ENCODE measurements around the gene OARD1.

Gene OARD1

GRCh38 chr6:41064841-41065240 is 7.3 kb downstream of the OARD1 start:
- Histone ChIP-seq H4K8ac (ENCODE audit: low read depth, low read length) (no peak overlapping the region), H3K27ac (replicated peaks; ENCODE audit: low read length) (no peak overlapping the region), H3K4me3 (ENCODE audit: low read length in 2 of 2) (no peak overlapping the region), H3K9ac (ENCODE audit: low read depth, low read length, poor library complexity) (no peak overlapping the region), H3K36me3 (replicated peaks in 1 of 2; ENCODE audit: control insufficient read depth in 2 of 2, insufficient read depth in 2 of 2, low read length in 2 of 2) (peaks cover 5 to 85% of the 10 kb centered on the region in 2 donors), H3K14ac (ENCODE audit: low read length) (no peak overlapping the region), H2BK5ac (ENCODE audit: low read length) (no peak overlapping the region), H2AFZ (ENCODE audit: low read length) (no peak overlapping the region), H3K23ac (ENCODE audit: low read depth, low read length, poor library complexity) (no peak overlapping the region), H3K4me2 (ENCODE audit: insufficient read depth, low read length, poor library complexity, severe bottlenecking) (no peak overlapping the region), H2BK120ac (ENCODE audit: low read depth, low read length) (no peak overlapping the region), H3K9me3 (replicated peaks in 1 of 2; ENCODE audit: control insufficient read depth in 2 of 2, insufficient read depth in 1 of 2, low read depth in 1 of 2, low read length in 2 of 2) (no peaks in the 10 kb centered on the region), H3K27me3 (ENCODE audit: control insufficient read depth in 3 of 3, insufficient read depth in 3 of 3, low read depth in 1 of 3, low read length in 3 of 3) (no peaks in the 10 kb centered on the region), H2BK15ac (ENCODE audit: low read length) (no peak overlapping the region), H3K18ac (ENCODE audit: low read length) (no peak overlapping the region), H4K91ac (ENCODE audit: low read depth, low read length, poor library complexity) (no peak overlapping the region), H3K79me1 (ENCODE audit: low read depth, low read length) (no peaks in the 10 kb centered on the region), H2AK5ac (ENCODE audit: low read depth, low read length) (no peak overlapping the region), H3K4me1 (ENCODE audit: control insufficient read depth in 2 of 2, insufficient read depth in 1 of 2, low read depth in 1 of 2, low read length in 2 of 2) (no peaks in the 10 kb centered on the region), H3K4ac (ENCODE audit: low read length) (no peak overlapping the region), H2BK12ac (ENCODE audit: low read length) (no peak overlapping the region)
- no peak for DNase-seq (ENCODE audit: low spot score)
- no CpG with 5 or more reads among the region's 5 CpGs for WGBS, 2 donors (ENCODE audit: extremely low coverage in 2 of 2, insufficient read length in 2 of 2, insufficient replicate concordance in 1 of 2)

GRCh38 chr6:41063884-41064285 is 8.3 kb downstream of the OARD1 start:
- no peak overlapping the region for H4K8ac ChIP-seq (ENCODE audit: low read depth, low read length)
- no peak overlapping the region for H2AK5ac ChIP-seq (ENCODE audit: low read depth, low read length)
- peaks cover 5 to 75% of the 10 kb centered on the region in 2 donors for H3K36me3 ChIP-seq (replicated peaks in 1 of 2; ENCODE audit: control insufficient read depth in 2 of 2, insufficient read depth in 2 of 2, low read length in 2 of 2)
- no peak overlapping the region for H3K23ac ChIP-seq (ENCODE audit: low read depth, low read length, poor library complexity)
- H2BK5ac ChIP-seq (ENCODE audit: low read length), result no peak overlapping the region
- WGBS, 2 donors (ENCODE audit: extremely low coverage in 2 of 2, insufficient read length in 2 of 2, insufficient replicate concordance in 1 of 2), result no CpG with 5 or more reads among the region's 2 CpGs
- H2BK12ac ChIP-seq (ENCODE audit: low read length), result no peak overlapping the region
- H3K4me3 ChIP-seq (ENCODE audit: low read length in 2 of 2), result no peak overlapping the region
- no peak overlapping the region for H2AFZ ChIP-seq (ENCODE audit: low read length)
- no peak overlapping the region for H2BK15ac ChIP-seq (ENCODE audit: low read length)
- no peak overlapping the region for H2BK120ac ChIP-seq (ENCODE audit: low read depth, low read length)
- DNase-seq (ENCODE audit: low spot score), result no peak
- peaks cover 0 to under 1% of the 10 kb centered on the region in 2 donors for H3K4me1 ChIP-seq (ENCODE audit: control insufficient read depth in 2 of 2, insufficient read depth in 1 of 2, low read depth in 1 of 2, low read length in 2 of 2)
- H3K4me2 ChIP-seq (ENCODE audit: insufficient read depth, low read length, poor library complexity, severe bottlenecking), result no peak overlapping the region
- H3K27ac ChIP-seq (replicated peaks; ENCODE audit: low read length), result no peak overlapping the region
- H3K9ac ChIP-seq (ENCODE audit: low read depth, low read length, poor library complexity), result no peak overlapping the region
- no peaks in the 10 kb centered on the region for H3K9me3 ChIP-seq (replicated peaks in 1 of 2; ENCODE audit: control insufficient read depth in 2 of 2, insufficient read depth in 1 of 2, low read depth in 1 of 2, low read length in 2 of 2)
- no peaks in the 10 kb centered on the region for H3K27me3 ChIP-seq (ENCODE audit: control insufficient read depth in 3 of 3, insufficient read depth in 3 of 3, low read depth in 1 of 3, low read length in 3 of 3)
- H3K14ac ChIP-seq (ENCODE audit: low read length), result no peak overlapping the region
- H3K18ac ChIP-seq (ENCODE audit: low read length), result no peak overlapping the region
- no peak overlapping the region for H3K4ac ChIP-seq (ENCODE audit: low read length)
- no peaks in the 10 kb centered on the region for H3K79me1 ChIP-seq (ENCODE audit: low read depth, low read length)
- H4K91ac ChIP-seq (ENCODE audit: low read depth, low read length, poor library complexity), result no peak overlapping the region

- H3K79me1 ChIP-seq (ENCODE audit: low read depth, low read length), result no peaks in the 10 kb centered on the region
- H2AK5ac ChIP-seq (ENCODE audit: low read depth, low read length), result no peak overlapping the region
Measured at GRCh38 chr6:41062056-41062455, 10.1 kb downstream of the OARD1 start.

GRCh38 chr6:41061196-41061726 is 10.9 kb downstream of the OARD1 start:
- Histone ChIP-seq H2AK5ac (ENCODE audit: low read depth, low read length) (no peak overlapping the region), H3K18ac (ENCODE audit: low read length) (no peak overlapping the region), H3K36me3 (replicated peaks in 1 of 2; ENCODE audit: control insufficient read depth in 2 of 2, insufficient read depth in 2 of 2, low read length in 2 of 2) (peaks cover 3 to 49% of the 10 kb centered on the region in 2 donors), H3K79me1 (ENCODE audit: low read depth, low read length) (no peaks in the 10 kb centered on the region), H3K27me3 (ENCODE audit: control insufficient read depth in 3 of 3, insufficient read depth in 3 of 3, low read depth in 1 of 3, low read length in 3 of 3) (no peaks in the 10 kb centered on the region), H3K4me1 (ENCODE audit: control insufficient read depth in 2 of 2, insufficient read depth in 1 of 2, low read depth in 1 of 2, low read length in 2 of 2) (peaks cover 0 to 2% of the 10 kb centered on the region in 2 donors), H3K14ac (ENCODE audit: low read length) (no peak overlapping the region), H3K4me2 (ENCODE audit: insufficient read depth, low read length, poor library complexity, severe bottlenecking) (no peak overlapping the region), H3K23ac (ENCODE audit: low read depth, low read length, poor library complexity) (no peak overlapping the region), H2BK15ac (ENCODE audit: low read length) (no peak overlapping the region), H3K9ac (ENCODE audit: low read depth, low read length, poor library complexity) (no peak overlapping the region), H3K27ac (replicated peaks; ENCODE audit: low read length) (no peak overlapping the region), H3K4ac (ENCODE audit: low read length) (no peak overlapping the region), H2AFZ (ENCODE audit: low read length) (no peak overlapping the region), H3K4me3 (ENCODE audit: low read length in 2 of 2) (peak overlapping the region in 1 of 2 donors; percentile 19), H4K8ac (ENCODE audit: low read depth, low read length) (no peak overlapping the region), H4K91ac (ENCODE audit: low read depth, low read length, poor library complexity) (no peak overlapping the region), H3K9me3 (replicated peaks in 1 of 2; ENCODE audit: control insufficient read depth in 2 of 2, insufficient read depth in 1 of 2, low read depth in 1 of 2, low read length in 2 of 2) (no peaks in the 10 kb centered on the region), H2BK12ac (ENCODE audit: low read length) (no peak overlapping the region), H2BK5ac (ENCODE audit: low read length) (no peak overlapping the region), H2BK120ac (ENCODE audit: low read depth, low read length) (no peak overlapping the region)
- no peak for DNase-seq (ENCODE audit: low spot score)
- WGBS, 2 donors (ENCODE audit: extremely low coverage in 2 of 2, insufficient read length in 2 of 2, insufficient replicate concordance in 1 of 2), result no CpG with 5 or more reads among the region's 13 CpGs

More at GRCh38 chr6:41062056-41062455, 10.1 kb downstream of the OARD1 start:
- no peak overlapping the region for H2BK15ac ChIP-seq (ENCODE audit: low read length)
- no peak overlapping the region for H3K18ac ChIP-seq (ENCODE audit: low read length)
- no peak overlapping the region for H3K4ac ChIP-seq (ENCODE audit: low read length)
- no peak overlapping the region for H3K4me3 ChIP-seq (ENCODE audit: low read length in 2 of 2)
- H2AFZ ChIP-seq (ENCODE audit: low read length), result no peak overlapping the region
- H3K4me2 ChIP-seq (ENCODE audit: insufficient read depth, low read length, poor library complexity, severe bottlenecking), result no peak overlapping the region
- no peak overlapping the region for H3K23ac ChIP-seq (ENCODE audit: low read depth, low read length, poor library complexity)
- no peak overlapping the region for H4K8ac ChIP-seq (ENCODE audit: low read depth, low read length)
- H3K4me1 ChIP-seq (ENCODE audit: control insufficient read depth in 2 of 2, insufficient read depth in 1 of 2, low read depth in 1 of 2, low read length in 2 of 2), result peaks cover 0 to 2% of the 10 kb centered on the region in 2 donors
- DNase-seq (ENCODE audit: low spot score), result no peak
- no peak overlapping the region for H3K14ac ChIP-seq (ENCODE audit: low read length)
- H3K9ac ChIP-seq (ENCODE audit: low read depth, low read length, poor library complexity), result no peak overlapping the region
- H3K9me3 ChIP-seq (replicated peaks in 1 of 2; ENCODE audit: control insufficient read depth in 2 of 2, insufficient read depth in 1 of 2, low read depth in 1 of 2, low read length in 2 of 2), result no peaks in the 10 kb centered on the region
- no peak overlapping the region for H3K27ac ChIP-seq (replicated peaks; ENCODE audit: low read length)
- H3K36me3 ChIP-seq (replicated peaks in 1 of 2; ENCODE audit: control insufficient read depth in 2 of 2, insufficient read depth in 2 of 2, low read length in 2 of 2), result peaks cover 3 to 57% of the 10 kb centered on the region in 2 donors
- no peaks in the 10 kb centered on the region for H3K27me3 ChIP-seq (ENCODE audit: control insufficient read depth in 3 of 3, insufficient read depth in 3 of 3, low read depth in 1 of 3, low read length in 3 of 3)
- no peak overlapping the region for H2BK120ac ChIP-seq (ENCODE audit: low read depth, low read length)
- no peak overlapping the region for H4K91ac ChIP-seq (ENCODE audit: low read depth, low read length, poor library complexity)
- no peak overlapping the region for H2BK12ac ChIP-seq (ENCODE audit: low read length)
- no CpG with 5 or more reads among the region's 1 CpG for WGBS, 2 donors (ENCODE audit: extremely low coverage in 2 of 2, insufficient read length in 2 of 2, insufficient replicate concordance in 1 of 2)
- no peak overlapping the region for H2BK5ac ChIP-seq (ENCODE audit: low read length)
